SK-N-SH (cell line): ENCODE measurements around the gene PARVG. TPM values are rescaled to one million over a fixed set of nuclear protein-coding genes. Genes with fewer than 3 reads are reported as not detected.

Experiments used
- CTCF ChIA-PET: fragments of 300-600, 350-600 bp; formaldehyde crosslinking; extraction: SDS; loops from one replicate; lab custom pipeline; 2021; lab: Yijun Ruan, JAX
- POLR2A ChIA-PET: fragments of 350-600 bp; sonication (Branson Sonifier 250); formaldehyde crosslinking; extraction: SDS; loops from one replicate; lab custom pipeline; 2020; ENCODE audit warnings: antibody characterized with exemption, inconsistent platforms; lab: Yijun Ruan, JAX
- DNase-seq: peaks from one replicate; pipeline ENCODE4 v3.0.0; 2012
- H2AFZ ChIP-seq: fragments of 200-600 bp; sonication (generic); 2 replicates; pipeline ENCODE4 v1.8.1; 2016; ENCODE audit warnings: antibody characterized with exemption, mild to moderate bottlenecking, low read depth
- H3F3A ChIP-seq: fragments of 200-600 bp; sonication (generic); replicated peaks from 2 replicates; pipeline ENCODE3; 2016; ENCODE audit warnings: antibody characterized with exemption, mild to moderate bottlenecking; ENCODE audit not compliant: insufficient read depth
- H3K27ac ChIP-seq, 2 experiments: fragments of 200-500 bp in 1 of 2; fragments of 200-600 bp in 1 of 2; sonication (Bioruptor generic) in 1 of 2; sonication (generic), shearing (Covaris generic) in 1 of 2; 2 replicates each; pipeline versions ENCODE4 v1.5.1 to v1.6.1; 2014 to 2016; ENCODE audit warnings: low read depth in 2 of 2, inconsistent platforms in 1 of 2, low read length in 1 of 2, mild to moderate bottlenecking in 1 of 2, mixed read lengths in 1 of 2
- H3K27me3 ChIP-seq: fragments of 200-600 bp; sonication (generic), shearing (Covaris generic); 2 replicates; pipeline ENCODE4 v1.6.1; 2016; ENCODE audit warnings: mixed run types; ENCODE audit not compliant: insufficient read depth
- H3K36me3 ChIP-seq, 2 experiments: fragments of 200-500 bp in 1 of 2; fragments of 200-600 bp in 1 of 2; sonication (Bioruptor generic) in 1 of 2; sonication (generic) in 1 of 2; replicated peaks in 1 of 2; 2 replicates each; pipeline versions ENCODE3 to v1.5.1; 2014 to 2016; ENCODE audit warnings: low read length in 1 of 2, mild to moderate bottlenecking in 1 of 2; ENCODE audit not compliant: insufficient read depth in 2 of 2, control insufficient read depth in 1 of 2
- H3K4me1 ChIP-seq, 2 experiments: fragments of 200-500 bp in 1 of 2; fragments of 200-600 bp in 1 of 2; sonication (Bioruptor generic) in 1 of 2; sonication (generic), shearing (Covaris generic) in 1 of 2; 2 replicates each; pipeline versions ENCODE4 v1.5.1 to v1.6.1; 2014 to 2016; ENCODE audit warnings: low read depth in 1 of 2, low read length in 1 of 2, mixed run types in 1 of 2; ENCODE audit not compliant: insufficient read depth in 2 of 2, control insufficient read depth in 1 of 2
- H3K4me2 ChIP-seq: fragments of 200-600 bp; sonication (generic), shearing (Covaris generic); 2 replicates; pipeline ENCODE4 v1.6.1; 2017; ENCODE audit warnings: mixed run types
- H3K4me3 ChIP-seq, 2 experiments: fragments of 200-500 bp in 1 of 2; fragments of 200-600 bp in 1 of 2; sonication (Bioruptor generic) in 1 of 2; sonication (generic), shearing (Covaris generic) in 1 of 2; 2 replicates each; pipeline versions ENCODE4 v1.5.1 to v1.8.1; 2014 to 2016; ENCODE audit warnings: low read depth in 2 of 2, inconsistent platforms in 1 of 2, low read length in 1 of 2, mild to moderate bottlenecking in 1 of 2, mixed read lengths in 1 of 2, moderate library complexity in 1 of 2
- H3K79me2 ChIP-seq: fragments of 200-600 bp; sonication (generic); 2 replicates; pipeline ENCODE4 v1.8.1; 2017; ENCODE audit warnings: mild to moderate bottlenecking; ENCODE audit not compliant: insufficient read depth
- H3K9ac ChIP-seq: fragments of 200-600 bp; sonication (generic); 2 replicates; pipeline ENCODE4 v1.6.1; 2017; ENCODE audit warnings: mixed run types
- H3K9me2 ChIP-seq: fragments of 200-600 bp; sonication (generic); 2 replicates; pipeline ENCODE4 v1.6.1; 2017; ENCODE audit warnings: mixed run types
- H3K9me3 ChIP-seq: fragments of 200-600 bp; sonication (generic); 2 replicates; pipeline ENCODE4 v1.6.1; 2017; ENCODE audit warnings: mixed run types, mild to moderate bottlenecking, moderate library complexity
- H4K20me1 ChIP-seq: fragments of 200-600 bp; sonication (generic); 2 replicates; pipeline ENCODE4 v1.6.1; 2017; ENCODE audit warnings: mild to moderate bottlenecking, mixed run types; ENCODE audit not compliant: insufficient read depth
- CHD2 ChIP-seq: fragments of 150-350 bp; IDR thresholded peaks from 2 replicates; pipeline ENCODE4 v1.6.1; 2018; ENCODE audit warnings: low read length; ENCODE audit not compliant: partially characterized antibody
- EZH2phosphoT487 ChIP-seq: fragments of 200-600 bp; sonication (generic); IDR thresholded peaks from 2 replicates; pipeline ENCODE4 v1.6.1; 2017; ENCODE audit warnings: low read depth, mixed run types, mild to moderate bottlenecking, antibody characterized with exemption, moderate library complexity, borderline replicate concordance
- FOSL2 ChIP-seq: IDR thresholded peaks from 2 replicates; pipeline ENCODE4 v1.4.0; 2012; ENCODE audit warnings: low read depth, mild to moderate bottlenecking, moderate library complexity, borderline replicate concordance
- GABPA ChIP-seq: IDR thresholded peaks from 2 replicates; pipeline ENCODE4 v1.4.0; 2012; ENCODE audit warnings: low read depth, mild to moderate bottlenecking
- GATA2 ChIP-seq: sonication (generic); formaldehyde crosslinking; IDR thresholded peaks from 2 replicates; pipeline ENCODE4 v1.5.0; 2020; ENCODE audit warnings: mild to moderate bottlenecking, missing genetic modification reagents
- MAX ChIP-seq: IDR thresholded peaks from 2 replicates; pipeline ENCODE4 v1.4.0; 2012; ENCODE audit warnings: low read depth
- MEF2A ChIP-seq: IDR thresholded peaks from 2 replicates; pipeline ENCODE4 v1.4.0; 2012; ENCODE audit warnings: low read depth, borderline replicate concordance
- MXI1 ChIP-seq: IDR thresholded peaks from 2 replicates; pipeline ENCODE4 v1.6.1; 2012; ENCODE audit warnings: mild to moderate bottlenecking, low read depth, low read length, improper control_type of control experiment
- PBX3 ChIP-seq: IDR thresholded peaks from 2 replicates; pipeline ENCODE4; 2012
- POLR2AphosphoS5 ChIP-seq: IDR thresholded peaks from 2 replicates; pipeline ENCODE4 v1.6.1; 2012; ENCODE audit warnings: low read depth, low read length
- REST ChIP-seq: IDR thresholded peaks from 2 replicates; pipeline ENCODE4 v1.6.1; 2012; ENCODE audit warnings: mild to moderate bottlenecking, low read depth, low read length, moderate library complexity
- RFX5 ChIP-seq: IDR thresholded peaks from 2 replicates; pipeline ENCODE4 v1.6.1; 2012; ENCODE audit warnings: mild to moderate bottlenecking, improper control_type of control experiment, low read length
- SIN3A ChIP-seq: IDR thresholded peaks from 2 replicates; pipeline ENCODE4 v1.6.1; 2012; ENCODE audit warnings: low read depth, mild to moderate bottlenecking, low read length, moderate library complexity, borderline replicate concordance
- SMC3 ChIP-seq: IDR thresholded peaks from 2 replicates; pipeline ENCODE4 v1.6.1; 2012; ENCODE audit warnings: low read depth, low read length, improper control_type of control experiment
- ZBTB33 ChIP-seq: IDR thresholded peaks from 2 replicates; pipeline ENCODE4 v1.4.0; 2012; ENCODE audit warnings: low read depth, borderline replicate concordance
- WGBS: methylation state at CpG from one replicate; pipeline ENCODE4 v1.1.6; 2017; ENCODE audit warnings: low lambda C conversion rate; 5-methylcytosine and 5-hydroxymethylcytosine counted together
- polyA plus RNA-seq, 3 experiments: library from polyadenylated mRNA; depleted of rRNA; stranded (reverse); fragments of >200 nt; gene quantifications; 2 replicates each; pipeline ENCODE4 v1.2.3, GENCODE V29; 2012

PARVG gene
- polyA plus RNA-seq, 1 of the 3 experiments (the other 2 are of a cell fraction): 0.05 TPM

- Histone ChIP-seq H3K27ac (no peak overlapping the region), H3K36me3 (no peaks in the 10 kb centered on the region), H3K4me1 (no peaks in the 10 kb centered on the region; a peak in 1 of 4 replicates), H3K9me3 (no peaks in the 10 kb centered on the region), H3K27me3 (no peaks in the 10 kb centered on the region), H3K4me3 (no peak overlapping the region), H4K20me1 (no peaks in the 10 kb centered on the region), H3F3A (no peaks in the 10 kb centered on the region), H3K79me2 (no peaks in the 10 kb centered on the region), H2AFZ (no peak overlapping the region), H3K9me2 (no peaks in the 10 kb centered on the region), H3K4me2 (no peak overlapping the region), H3K9ac (no peak overlapping the region)
- WGBS: 50% methylated on average over 4 of the region's 12 CpGs
- TF ChIP-seq MXI1 (no peak), SMC3 (no peak), FOSL2 (no peak), CHD2 (no peak), POLR2AphosphoS5 (no peak), RFX5 (no peak), PBX3 (no peak), GABPA (no peak), MAX (no peak), SIN3A (no peak), ZBTB33 (no peak), GATA2 (CRISPR knock-in tag) (no peak), REST (no peak), MEF2A (no peak), EZH2phosphoT487 (no peak)
- POLR2A ChIA-PET: no interaction called here
- CTCF ChIA-PET: interaction anchor here (1.5 kb wide), 1 partner anchor 194 kb away, joined by 4 read pairs; no protein-coding TSS in a partner anchor
- DNase-seq: no peak
Measured at GRCh38 chr22:44187652-44188230, 7.0 kb downstream of the PARVG start.
